ENCODE data around the gene CCDC86.
A peak's percentile ranks its signal among the peaks of the same experiment; 100 is the strongest.

CCDC86 gene

DNA sequence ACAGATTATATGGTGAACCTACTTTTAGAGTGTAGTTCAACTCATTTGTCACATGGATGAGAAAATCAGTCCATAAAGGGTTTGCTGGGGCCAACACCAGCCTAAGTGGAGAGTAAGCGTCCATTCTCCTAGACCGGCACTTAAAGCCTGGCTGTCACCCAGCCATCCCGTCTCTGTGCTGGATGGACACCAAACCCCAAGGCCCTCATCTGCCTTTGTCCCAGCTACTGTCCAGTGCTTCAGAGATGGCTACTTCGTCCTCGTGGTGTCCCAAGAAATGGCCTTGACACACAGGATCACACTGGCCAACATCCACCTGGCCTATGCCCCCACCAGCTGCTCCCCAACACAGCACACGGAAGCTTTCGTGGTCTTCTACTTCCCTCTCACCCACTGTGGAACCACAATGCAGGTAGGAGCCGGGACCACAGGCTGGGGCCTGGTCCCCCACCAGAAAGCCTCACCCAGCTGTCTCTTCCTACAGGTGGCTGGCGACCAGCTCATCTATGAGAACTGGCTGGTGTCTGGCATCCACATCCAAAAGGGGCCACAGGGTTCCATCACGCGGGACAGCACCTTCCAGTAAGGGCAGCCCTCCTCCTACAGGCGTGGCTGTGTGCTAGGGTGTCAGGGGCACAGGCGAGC is 28.9 kb downstream of the CCDC86 start:
- no peak for DNase-seq

DNA sequence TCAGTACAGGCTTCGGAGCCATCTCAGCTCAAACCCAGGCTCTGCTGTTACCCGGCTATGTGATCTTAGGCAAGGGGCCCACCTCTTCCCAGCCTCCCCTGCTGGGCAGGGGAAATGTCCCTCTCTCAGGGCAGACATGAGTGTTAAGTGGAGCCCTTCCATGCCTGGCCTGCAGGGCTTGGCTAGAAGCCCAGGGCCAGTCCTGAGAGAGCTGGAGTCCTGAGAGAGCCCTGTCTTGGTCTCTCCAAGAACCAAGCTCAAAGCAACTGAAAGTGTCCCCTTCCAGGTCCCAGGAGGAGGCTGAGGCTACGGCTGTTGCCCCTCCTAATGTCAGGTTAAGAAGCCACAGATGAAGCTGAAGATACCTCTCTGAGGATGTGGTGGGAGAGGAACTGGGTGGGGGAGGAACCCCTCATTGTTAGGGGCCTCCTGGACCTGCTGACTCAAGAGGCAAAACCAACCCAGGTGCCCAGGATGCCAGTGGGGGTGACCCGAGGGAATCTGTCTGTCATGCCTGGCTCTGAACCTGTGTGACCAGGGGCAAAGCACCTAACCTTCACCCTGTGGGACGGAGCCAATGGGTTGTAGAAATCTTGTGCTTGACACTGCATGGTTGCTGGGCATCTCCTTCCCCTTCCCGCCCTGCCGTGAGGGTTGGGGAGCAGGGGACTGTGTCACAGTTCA is 29.6 kb downstream of the CCDC86 start:
- no peak for DNase-seq

DNA sequence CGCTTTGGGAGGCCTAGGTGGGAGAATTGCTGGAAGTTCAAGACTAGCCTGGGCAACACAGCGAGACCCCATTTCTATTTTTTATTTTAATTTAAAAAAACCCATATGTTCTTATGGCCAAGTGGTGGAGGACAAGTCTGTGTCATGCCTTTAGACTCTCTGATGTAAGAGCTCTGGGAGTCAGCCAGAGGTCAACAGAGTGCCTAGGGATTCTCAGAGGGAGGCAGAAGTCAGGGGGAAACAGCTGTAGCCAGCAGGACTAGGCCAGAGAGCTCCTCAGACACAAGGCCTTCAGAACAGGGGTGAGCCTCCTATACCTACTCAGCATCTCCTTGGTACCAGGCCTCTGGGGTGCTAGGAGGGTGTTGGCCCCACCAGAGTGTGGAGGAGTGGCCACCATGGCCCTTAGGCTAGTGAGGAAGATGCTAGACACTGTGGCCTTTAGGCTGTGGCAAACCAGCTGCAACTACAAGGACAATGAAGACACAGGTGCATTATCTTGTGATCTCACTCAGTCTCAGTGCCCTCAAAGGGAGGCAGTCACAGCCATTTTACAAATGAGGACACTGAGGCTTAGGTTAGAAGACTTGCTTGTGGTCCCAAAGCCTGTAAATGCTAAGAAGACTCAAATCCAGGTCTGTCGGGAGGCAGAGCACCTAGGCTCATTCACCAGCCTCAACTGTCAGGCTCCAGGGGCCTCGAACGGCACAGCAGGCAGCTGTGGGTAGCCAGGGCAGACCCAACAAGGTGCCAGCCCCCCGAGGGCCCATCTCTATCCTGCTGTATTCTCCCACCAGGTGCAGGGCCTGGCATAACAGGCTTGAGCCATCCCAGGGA is 30.4 kb downstream of the CCDC86 start:
- DNase-seq: peak; percentile 17

DNA sequence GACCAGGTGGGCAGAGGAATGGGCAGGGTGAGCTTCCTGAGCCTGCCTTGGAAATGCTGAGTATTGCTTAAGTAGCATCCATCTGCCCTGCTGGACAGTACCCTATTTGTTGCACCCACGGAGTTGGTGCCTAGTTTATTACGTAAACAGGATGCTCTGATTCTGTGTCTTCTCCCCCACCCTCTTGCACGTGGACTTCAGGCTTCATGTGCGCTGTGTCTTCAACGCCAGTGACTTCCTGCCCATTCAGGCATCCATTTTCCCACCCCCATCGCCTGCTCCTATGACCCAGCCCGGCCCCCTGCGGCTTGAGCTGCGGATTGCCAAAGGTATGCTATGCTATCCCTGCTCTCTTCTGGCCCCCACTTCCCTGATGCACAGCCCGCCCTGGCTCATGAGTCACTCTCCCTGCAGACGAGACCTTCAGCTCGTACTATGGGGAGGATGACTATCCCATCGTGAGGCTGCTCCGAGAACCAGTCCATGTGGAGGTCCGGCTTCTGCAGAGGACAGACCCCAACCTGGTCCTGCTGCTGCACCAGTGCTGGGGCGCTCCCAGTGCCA is 31.1 kb downstream of the CCDC86 start:
- DNase-seq: peak; percentile 14

DNA sequence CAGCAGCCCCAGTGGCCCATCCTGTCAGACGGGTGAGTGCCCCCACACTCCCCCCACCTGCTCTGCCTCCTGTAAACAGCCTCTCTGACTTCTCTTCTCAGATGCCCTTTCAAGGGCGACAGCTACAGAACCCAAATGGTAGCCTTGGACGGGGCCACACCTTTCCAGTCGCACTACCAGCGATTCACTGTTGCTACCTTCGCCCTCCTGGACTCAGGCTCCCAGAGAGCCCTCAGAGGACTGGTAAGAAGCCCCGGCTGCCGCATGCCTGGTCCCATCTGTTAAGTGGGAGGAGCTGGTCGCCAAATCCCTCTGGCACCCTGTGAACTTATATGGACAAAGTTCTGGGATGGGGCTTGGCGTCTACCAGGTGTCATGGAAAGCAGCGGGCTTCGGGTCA is 31.6 kb downstream of the CCDC86 start:
- DNase-seq: no peak

DNA sequence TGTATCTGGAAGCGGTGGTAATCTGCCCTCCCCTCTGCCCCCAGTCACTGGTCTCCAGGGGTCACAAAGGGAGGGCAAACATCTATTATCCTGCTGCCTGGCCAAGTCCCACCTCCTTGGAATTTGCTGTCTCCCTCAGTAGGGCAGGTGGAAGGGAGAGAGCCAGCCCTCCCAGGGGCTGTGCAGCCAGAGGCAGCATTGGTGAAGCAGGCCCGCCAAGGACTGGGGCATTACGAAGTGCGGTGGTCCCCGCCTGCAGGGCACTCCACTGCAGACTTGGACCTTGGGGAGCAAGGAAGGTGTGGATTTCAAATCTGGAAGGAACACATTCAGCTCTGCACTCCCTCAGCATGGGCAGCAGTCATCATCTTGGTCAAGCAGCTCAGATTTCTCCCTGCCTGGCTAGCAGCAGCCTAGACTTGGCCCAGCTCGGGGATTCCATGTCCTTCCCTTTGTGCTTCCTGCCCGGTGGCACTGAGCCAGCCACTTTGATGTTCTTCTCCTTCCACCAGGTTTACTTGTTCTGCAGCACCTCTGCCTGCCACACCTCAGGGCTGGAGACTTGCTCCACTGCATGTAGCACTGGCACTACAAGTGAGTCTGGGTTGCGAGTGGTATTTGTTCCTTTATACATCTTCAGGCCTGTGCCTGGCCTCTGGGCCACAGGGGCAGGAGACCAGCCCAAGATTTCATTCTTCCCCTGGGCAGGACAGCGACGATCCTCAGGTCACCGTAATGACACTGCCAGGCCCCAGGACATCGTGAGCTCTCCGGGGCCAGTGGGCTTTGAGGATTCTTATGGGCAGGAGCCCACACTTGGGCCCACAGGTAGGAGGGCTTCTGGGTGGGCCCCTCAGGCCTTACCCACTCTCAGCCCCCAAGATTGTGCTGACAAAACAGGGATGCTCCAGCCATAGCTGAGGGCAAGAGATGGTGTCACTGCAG is 32.8 kb downstream of the CCDC86 start:
- DNase-seq: no peak

DNA sequence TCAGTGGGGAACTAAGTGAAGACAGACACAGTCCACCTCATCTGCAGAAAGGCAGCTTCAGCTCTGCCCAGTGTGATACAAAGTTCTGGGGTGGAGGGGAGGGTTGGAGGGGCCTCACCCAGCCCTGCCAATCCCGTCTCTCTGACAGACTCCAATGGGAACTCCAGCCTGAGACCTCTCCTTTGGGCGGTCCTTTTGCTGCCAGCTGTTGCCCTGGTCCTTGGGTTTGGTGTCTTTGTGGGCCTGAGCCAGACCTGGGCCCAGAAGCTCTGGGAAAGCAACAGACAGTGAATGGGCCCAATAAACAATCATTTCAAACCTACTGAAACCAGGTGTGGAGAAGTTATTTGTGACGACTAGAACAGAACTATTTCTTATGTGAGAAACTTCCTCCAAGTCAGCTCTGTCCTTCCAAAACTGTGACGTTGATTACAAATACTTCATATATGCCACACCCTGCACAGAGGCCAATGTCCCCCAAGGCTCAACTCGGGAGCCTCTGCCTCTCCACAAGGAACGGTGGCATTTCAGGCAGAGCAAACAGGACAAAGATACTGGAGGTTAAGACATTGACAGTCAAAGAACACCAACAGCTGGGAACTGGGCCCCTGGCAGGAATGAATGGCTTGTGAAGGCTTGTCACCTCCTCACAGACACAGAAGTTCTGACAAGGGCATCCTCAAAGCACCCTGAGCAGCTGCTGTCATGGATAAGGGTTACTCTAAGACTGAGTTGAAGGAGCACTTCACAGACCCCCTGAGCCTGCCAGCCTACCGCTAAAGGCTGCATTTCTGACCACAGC is 33.7 kb downstream of the CCDC86 start:
- DNase-seq: no peak

DNA sequence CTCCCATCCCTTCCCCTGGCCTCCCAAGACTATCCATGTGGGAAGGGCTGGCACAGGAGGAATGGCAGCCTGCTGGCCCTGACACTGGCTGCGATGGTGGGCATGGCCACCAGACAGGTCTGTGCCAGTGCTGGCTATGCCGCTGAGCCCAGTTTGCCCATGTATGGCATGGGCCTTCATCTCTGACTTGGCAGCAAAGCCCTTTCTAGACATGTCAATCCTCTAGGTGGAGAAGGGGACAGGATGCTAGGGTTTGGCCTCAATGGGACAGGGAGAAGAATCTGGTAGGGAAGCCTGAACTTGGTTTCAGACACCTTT is 34.2 kb downstream of the CCDC86 start:
- no peak for DNase-seq

DNA sequence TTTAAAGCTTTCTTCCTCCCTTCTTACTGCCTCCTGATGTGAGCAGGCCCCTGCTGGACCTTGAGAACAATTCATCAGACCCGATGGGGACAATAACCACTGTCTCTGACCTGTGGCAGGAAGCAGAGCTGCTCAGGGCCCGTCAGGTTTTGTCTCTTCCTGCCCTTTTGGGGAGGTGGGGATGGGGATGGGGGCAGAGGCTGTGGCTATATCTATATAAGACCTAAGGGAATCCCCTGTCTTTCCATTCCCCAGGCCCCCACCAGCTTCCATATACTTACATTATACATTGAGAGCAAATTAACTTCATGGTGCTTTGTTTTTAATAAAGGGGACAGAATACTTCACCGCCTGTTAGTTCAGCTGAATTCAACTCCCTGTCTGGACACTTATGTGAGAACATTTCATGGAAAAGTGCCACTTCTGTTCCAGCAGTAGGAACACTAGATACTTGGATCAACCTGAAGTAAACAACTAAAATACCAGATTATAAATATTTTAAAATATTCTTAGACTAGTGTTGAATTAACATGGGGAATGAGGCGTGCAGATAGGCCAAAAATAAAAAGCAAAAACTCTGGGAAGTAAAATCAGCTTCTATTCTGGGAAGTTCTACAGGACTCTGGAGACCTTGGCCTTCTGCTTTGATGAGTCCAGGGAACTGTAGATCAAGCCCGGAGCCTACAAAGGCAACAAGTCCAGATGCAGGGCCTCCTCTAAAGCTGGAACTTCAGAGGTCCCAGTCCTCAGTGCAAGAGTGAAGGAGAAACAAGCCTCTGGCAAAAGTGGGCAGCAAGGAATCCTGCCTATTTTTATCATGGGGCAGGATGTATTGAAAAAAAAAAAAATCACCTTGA is 36.6 kb downstream of the CCDC86 start:
- no peak for DNase-seq

DNA sequence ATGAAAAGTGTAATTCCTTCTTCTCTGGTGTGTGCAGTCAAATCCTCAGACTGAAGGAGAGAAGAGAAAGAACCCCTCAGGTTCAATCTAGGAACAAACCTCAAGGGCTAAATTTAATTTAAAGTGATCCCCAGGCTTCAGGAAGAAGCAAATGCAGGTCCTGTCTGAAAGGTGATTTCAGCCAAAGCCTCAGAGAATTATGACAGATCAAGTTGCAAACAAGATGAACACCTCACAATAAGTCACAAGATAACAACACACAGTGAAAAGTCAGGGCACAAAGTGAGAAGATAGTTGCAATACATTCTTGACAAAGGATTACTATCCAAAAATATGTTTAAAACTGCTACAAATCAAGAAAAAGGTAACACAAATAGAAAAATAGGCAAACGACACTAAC is 37.2 kb downstream of the CCDC86 start:
- DNase-seq: no peak

DNA sequence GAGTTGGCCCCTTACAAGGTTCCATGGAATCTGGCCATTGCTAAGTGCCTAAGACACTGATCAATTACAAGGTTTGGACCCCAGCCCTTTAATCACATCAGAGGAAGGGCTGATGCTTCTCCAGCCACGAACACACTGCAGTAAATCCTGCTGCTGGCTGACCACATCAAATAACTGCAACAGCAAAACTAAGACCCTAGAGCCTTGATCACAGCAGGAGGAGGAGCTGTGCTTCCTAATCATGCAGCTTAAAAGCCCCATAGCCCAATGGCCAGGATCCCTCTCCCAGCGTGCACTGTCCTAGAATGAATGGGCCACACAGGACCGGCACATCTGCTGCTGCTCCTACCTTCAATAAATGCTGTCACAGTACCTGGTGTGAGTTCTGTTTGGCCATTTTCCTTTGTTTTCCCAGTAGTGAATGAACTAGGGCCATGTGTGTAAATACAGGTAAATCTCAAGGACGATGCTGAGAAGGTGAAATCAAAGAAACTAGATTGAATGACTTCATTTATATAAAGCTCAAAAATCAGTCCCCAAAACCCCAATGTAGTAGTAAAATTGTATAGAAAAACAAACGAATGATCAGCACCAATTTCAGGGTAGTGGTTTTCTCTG is 38.2 kb downstream of the CCDC86 start:
- DNase-seq: no peak

DNA sequence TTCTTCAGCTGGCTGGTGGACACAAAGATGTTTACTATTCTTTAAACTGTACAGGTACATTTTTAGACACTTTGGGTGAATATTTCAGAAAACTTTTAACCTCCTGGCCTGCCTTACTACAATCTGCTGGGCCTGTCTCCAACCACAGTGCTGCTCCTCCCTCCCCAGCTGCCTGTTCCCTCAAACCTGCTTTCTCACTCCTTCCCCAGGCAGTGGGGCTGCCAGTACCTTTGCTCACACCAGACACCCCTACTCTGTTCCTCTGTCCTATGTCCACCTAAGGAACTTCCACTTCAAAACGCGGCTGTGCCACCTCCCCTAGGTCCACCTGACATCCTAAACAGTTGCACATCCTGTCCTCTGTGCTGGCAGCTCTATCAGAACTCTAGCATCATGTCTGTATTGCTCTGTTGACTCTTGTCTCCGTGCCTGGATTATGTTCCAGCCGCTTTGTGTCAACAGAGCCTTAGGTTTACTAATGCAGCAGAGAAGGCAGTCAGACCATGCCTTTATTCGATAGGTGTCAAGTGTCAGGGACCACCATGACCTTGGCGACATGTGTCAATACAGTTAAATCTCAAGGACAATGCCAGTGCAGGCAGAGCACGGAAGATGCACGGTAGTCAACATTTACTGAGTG is 38.9 kb downstream of the CCDC86 start:
- DNase-seq: no peak

DNA sequence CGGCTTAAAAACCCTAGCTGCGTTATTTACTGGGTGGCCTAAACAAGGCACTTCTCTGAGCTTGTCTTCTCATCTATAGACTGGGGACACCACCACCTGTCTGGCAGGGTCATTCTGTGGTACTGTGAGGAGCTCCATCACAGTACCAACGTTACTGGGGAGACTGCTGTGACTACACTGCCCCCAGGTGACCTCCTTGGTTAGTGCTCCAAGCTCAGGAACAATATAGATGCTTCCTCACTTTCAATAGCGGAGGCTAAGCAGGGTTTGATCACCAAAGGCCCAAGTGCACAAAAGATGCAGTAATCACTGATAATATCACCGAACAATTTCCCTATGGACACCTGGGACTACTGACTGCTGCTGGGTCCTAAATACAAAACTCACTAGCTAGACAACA is 45.6 kb downstream of the CCDC86 start:
- peak; percentile 58 for DNase-seq

DNA sequence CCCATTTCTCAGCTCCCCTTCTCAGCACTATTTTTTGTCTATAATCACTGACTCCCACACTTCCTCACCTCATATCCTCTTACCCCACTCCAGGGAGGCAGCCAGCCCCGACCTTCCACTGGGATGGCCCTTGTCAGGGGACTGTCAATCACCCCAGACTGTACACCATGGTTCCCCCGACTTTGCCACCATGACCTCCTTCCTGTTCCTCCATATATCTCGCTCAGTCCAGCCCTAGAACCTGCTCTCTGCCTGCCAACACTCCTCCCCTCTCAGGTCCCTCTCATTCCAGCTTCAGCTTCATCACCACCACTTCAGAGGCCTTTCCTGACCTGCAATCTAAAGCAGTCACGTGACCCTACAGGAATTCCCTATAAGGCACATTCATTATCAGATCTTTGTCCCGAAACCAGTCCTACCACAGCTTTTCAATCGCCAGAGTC is 48.0 kb downstream of the CCDC86 start:
- no peak for DNase-seq

DNA sequence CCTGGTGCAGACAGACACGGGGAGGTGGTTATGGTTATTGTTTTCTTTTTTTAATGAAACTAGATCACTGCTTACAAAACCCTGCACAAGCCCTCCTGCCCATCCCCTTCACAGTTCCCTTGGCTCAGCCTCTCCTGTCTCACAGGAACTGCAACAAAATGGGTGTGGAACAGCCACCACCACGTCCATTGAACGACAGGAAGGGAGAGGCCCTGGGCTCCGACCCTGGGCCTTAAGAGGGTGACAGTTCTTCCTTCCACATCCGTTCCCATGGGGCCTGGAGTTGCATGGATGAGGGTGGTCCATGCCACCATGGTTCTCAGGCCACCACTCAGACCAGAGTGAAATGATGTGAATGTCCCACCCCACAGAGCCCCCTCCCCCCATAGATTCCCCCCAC is 48.8 kb downstream of the CCDC86 start:
- no peak for DNase-seq

DNA sequence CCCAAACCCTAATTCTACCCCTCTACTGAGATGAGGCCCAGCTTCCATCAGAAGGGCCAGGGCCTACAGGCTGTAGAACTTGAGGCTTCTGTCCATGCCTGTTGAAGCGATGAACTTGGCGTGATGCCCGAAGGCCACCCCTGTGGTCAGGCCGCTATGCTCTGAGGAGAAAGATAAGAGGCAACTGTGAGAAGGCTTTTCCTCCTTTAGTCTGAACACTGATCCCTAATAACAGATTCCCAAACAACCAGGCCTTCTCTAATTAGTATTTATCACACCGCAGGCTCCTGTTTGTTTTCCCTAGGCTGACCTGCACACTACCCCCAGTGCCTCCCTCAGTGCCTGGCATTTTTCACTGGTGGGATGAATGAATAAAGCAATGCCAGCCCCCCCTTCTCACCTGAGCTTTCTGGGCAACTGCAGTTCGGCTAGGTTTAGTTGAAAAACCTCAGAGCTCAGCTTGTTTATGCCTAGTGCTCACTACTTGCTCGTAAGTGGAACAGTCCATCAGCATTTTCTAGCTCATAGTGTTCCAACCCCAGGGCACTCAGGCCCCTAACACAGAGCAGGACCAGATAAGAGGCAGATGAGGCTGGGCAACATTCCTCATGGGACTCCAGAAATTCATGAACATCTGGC is 49.3 kb downstream of the CCDC86 start:
- DNase-seq: no peak

DNA sequence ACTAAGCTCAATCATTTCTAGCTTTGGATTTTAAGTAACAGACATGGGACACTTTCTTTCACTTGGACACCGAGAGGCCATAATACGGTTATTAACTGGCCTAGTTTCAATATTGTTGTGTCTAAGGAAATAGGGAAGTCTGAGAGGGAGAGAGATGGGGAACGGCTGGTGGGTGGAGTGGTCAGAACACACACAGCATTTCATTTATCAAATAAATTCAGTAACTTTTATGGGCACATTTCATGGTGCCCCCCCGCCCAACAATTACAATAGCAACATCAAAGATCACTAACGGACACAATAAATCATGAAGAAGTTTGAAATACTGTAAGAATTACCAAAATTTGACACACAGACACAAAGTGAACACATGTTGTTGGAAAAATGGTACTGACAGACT is 53.8 kb downstream of the CCDC86 start:
- peak; percentile 12 for DNase-seq

DNA sequence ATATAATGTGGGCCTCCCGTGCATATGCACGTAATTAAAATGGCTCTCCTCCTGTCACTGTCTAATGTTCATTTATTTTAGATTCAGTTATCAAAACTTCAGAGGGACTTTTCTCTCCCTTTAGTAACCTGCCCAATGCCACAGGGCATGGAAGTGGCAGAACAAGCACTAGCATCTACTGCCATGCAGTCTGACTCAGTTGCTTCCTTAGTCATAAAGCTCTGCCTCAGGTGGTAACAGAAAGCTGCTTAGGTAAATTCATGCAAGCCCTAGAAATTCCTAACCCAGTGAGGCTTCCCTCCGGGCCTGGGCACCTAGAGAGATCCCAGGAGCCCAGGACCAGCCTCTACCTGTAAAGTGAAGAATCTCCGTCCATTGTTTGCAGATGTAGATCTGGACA is 55.6 kb downstream of the CCDC86 start:
- no peak for DNase-seq

Data from suppressor macrophage treated with lipopolysaccharide for 4 hours (primary cell).